Measurements from ENCODE around the gene NEK6.

The NEK6 gene

DNA sequence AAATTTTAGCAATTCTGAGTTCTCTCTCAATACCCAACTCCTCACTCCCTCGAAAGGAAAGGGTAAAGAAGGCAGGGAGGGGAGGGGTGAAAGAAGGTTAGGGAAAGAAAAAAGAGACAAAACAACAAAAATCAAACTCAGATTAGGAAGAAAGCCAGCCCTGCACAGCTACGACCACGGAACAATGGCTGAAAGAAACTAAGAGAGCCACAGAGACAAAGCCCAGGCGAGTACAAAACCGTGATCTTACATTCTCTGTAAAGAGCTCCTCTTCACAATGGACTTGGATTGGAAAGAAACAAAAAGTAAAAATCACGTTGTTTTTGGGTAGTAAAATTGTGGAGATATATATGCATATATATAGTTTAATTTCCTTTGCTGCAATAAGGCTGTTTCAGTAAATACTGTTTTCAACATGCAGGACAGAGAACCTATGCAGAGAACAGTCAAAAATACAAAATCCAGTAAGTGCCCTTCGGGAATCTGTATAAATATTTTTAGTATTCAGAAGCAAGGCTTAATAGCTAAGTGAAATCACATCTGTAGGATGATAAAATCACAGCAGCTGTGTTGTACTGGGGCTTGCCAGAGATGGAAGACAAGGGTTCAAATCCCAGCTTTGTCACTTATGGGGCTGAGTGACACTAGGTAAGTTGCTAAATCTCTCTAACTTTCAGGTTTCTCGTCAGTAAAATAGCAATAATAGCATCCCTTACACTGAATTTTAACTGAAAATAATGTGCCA, 140.6 kb downstream of the NEK6 start:
- no peak overlapping the region for H3K9ac ChIP-seq
- no peak overlapping the region for H3K4me2 ChIP-seq
- no peak for TF ChIP-seq Cebpa-rat (IDR thresholded peaks at IDR 0.05)
- H3K4me3 ChIP-seq = no peak overlapping the region
- H3K27me3 ChIP-seq = no peaks in the 10 kb centered on the region
- H3K27ac ChIP-seq = no peak overlapping the region
- no peaks in the 10 kb centered on the region for H3K9me3 ChIP-seq
- peaks cover 95% of the 10 kb centered on the region for H3K36me3 ChIP-seq
- H4K20me1 ChIP-seq = peaks cover 100% of the 10 kb centered on the region
- H3K4me1 ChIP-seq = peaks cover 14% of the 10 kb centered on the region

DNA sequence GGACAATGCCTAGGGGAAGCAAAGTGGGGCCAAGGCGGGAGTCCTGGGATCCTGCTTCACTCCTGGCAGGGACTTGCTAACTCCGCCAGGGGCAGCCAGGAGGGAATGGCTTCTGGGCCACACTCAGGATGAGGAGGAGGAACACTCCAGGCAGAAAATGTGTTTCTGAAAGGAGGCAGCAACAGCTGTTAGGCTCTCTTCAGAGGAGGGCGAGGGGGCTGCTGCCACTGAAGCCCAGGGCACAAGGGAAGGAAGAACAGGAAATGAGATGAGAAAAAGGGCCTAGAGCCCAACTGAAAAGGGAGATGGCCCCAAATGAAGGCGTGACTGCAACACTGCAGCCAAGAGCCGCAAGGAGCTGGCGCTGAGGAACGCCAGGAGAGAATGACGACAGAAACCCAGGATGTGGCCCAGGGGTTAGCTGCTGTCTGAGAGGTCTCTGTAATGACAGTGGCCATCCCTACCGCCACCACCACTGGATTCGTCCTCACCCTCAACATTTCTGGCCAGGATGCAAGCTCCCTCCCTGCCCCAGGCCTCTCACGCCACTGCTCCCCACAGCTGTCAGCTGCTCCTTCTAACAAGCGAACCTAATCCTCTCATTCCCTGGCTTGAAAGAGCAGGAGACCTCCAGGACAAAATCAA, 141.7 kb downstream of the NEK6 start:
- H3K4me3 ChIP-seq = no peak overlapping the region
- H4K20me1 ChIP-seq = peaks cover 98% of the 10 kb centered on the region
- no peaks in the 10 kb centered on the region for H3K9me3 ChIP-seq
- TF ChIP-seq Cebpa-rat (IDR thresholded peaks at IDR 0.05) = no peak
- H3K4me2 ChIP-seq = no peak overlapping the region
- H3K27me3 ChIP-seq = no peaks in the 10 kb centered on the region
- peaks cover 97% of the 10 kb centered on the region for H3K36me3 ChIP-seq
- peaks cover 14% of the 10 kb centered on the region for H3K4me1 ChIP-seq
- no peak overlapping the region for H3K27ac ChIP-seq
- peak overlapping the region; percentile 15; the same call in 1 of the 2 replicates for H3K9ac ChIP-seq

DNA sequence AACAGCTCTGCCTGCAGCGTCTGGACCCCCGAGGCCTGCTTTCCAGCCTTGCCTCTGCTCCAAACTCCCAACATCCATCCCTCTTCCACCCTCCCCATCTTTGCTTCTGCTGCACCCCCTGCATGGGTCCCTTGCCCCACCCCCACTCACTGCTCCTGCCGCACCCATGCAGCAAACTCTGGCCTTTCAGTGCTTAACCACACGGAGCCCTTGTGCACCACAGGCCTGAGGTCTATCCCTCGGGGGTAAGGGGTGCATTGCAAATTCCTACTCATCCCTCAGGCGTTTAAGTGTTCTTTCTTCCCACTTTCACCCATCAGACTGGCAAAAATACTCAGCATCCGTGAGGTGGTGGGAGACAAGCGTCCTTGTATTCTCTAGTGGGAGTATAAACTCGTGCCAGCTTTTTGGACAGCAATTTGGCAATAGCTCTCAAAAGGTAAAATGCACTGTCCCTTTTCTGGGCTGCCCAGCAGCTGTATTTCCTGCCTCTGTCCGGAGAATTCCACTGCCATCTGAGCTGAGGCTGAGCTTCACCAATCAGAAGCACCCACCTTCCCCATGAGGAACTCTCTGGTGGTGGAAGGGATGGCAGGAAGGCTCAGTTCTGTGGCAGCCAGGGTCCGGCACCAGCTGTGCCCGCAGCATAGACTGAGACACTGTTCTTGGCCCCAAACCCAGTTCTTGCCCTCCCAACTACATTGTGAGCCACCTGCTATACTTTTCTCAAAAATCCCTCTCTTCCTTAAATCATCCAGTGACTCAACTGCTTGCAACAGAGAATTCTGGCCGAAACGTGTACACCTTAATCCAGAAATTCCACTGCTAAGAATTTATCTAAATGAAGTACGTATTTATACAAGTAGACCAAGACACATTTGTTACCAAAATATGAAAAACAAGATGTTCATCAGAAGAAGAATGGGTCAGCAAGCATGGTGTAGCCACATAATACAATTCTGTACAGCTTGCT, 142.5 kb downstream of the NEK6 start:
- Histone ChIP-seq H3K27me3 (no peaks in the 10 kb centered on the region), H3K4me1 (peaks cover 14% of the 10 kb centered on the region), H4K20me1 (peaks cover 92% of the 10 kb centered on the region), H3K36me3 (peaks cover 98% of the 10 kb centered on the region), H3K4me3 (no peak overlapping the region), H3K27ac (no peak overlapping the region), H3K9me3 (no peaks in the 10 kb centered on the region), H3K4me2 (no peak overlapping the region; the same call in 1 of the 2 replicates), H3K9ac (no peak overlapping the region)
- TF ChIP-seq Cebpa-rat (IDR thresholded peaks at IDR 0.05) = no peak
